ENCODE measurements around the gene LY86. TPM values are rescaled to one million over a fixed set of nuclear protein-coding genes. Genes with fewer than 3 reads are reported as not detected.

LY86 gene
- total RNA-seq, 2 donors from 2014 or later, result 2.3 TPM; not detected in 1

DNA sequence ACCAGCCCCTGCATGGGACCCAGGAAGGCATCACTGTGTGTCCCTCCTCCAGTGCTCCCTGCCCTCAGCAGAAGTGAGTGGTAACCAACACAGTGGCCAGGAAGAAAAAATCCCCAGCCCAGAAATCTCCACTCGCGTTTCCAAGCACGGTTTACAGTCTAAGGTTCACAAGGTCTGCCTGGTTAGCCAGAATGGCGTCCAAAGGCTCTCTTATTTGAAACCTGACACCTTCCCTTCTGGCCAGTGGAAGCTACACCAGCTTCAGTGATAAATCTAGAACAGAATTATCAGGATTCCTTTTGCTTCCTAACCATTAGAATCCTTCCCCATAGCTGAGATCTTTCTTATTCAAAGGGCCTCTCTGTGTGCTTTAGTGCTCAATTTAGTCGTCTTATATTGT is 9.2 kb downstream of the LY86 start:
- Histone ChIP-seq H3K36me3 (replicated peaks in 1 of 2; ENCODE audit: insufficient read depth in 1 of 2, low read depth in 2 of 2) (no peaks in the 10 kb centered on the region), H3K27me3 (no peaks in the 10 kb centered on the region), H3K9me3 (no peaks in the 10 kb centered on the region), H3K4me3 (no peak overlapping the region), H3K4me1 (no peaks in the 10 kb centered on the region), H3K27ac (no peak overlapping the region)
- 37 to 46% methylated on average over 5 of the region's 5 CpGs for WGBS, 2 donors
- TF ChIP-seq, protein P1, sequence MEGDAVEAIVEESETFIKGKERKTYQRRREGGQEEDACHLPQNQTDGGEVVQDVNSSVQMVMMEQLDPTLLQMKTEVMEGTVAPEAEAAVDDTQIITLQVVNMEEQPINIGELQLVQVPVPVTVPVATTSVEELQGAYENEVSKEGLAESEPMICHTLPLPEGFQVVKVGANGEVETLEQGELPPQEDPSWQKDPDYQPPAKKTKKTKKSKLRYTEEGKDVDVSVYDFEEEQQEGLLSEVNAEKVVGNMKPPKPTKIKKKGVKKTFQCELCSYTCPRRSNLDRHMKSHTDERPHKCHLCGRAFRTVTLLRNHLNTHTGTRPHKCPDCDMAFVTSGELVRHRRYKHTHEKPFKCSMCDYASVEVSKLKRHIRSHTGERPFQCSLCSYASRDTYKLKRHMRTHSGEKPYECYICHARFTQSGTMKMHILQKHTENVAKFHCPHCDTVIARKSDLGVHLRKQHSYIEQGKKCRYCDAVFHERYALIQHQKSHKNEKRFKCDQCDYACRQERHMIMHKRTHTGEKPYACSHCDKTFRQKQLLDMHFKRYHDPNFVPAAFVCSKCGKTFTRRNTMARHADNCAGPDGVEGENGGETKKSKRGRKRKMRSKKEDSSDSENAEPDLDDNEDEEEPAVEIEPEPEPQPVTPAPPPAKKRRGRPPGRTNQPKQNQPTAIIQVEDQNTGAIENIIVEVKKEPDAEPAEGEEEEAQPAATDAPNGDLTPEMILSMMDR (IDR thresholded peaks at IDR 0.05), result no peak
- no peak for TF ChIP-seq POLR2A (IDR thresholded peaks at IDR 0.05)
- ATAC-seq (no peak), DNase-seq (no peak)
- intact Hi-C loops (cut with DNase I), result no loop called here

DNA sequence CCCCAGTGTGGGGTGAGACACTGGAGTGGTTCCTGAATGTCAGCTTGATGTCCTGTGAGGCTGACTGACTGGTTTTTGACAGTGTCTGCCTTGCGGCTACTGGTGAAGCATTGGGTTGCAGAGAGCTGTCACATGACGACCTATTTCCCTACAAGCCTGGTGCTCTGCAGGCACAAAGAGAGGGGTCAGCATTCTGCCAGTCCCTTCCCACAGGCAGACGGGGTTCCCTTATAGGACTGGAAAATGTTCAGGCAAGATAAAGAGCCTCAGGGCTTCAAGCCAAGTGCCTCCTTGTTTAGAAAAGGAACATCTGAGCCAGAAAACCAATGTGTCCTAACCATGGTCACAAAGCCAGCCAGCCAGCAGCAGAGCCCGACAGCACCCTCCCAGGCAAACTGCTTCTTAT is 11.0 kb downstream of the LY86 start:
- no peaks in the 10 kb centered on the region for H3K27me3 ChIP-seq
- H3K4me1 ChIP-seq, result no peaks in the 10 kb centered on the region
- DNase-seq, result peak in 1 of 4 donors; percentile 67
- TF ChIP-seq, protein P1 (IDR thresholded peaks at IDR 0.05), result no peak
- TF ChIP-seq POLR2A (IDR thresholded peaks at IDR 0.05), result no peak
- intact Hi-C loops (cut with DNase I), result no loop called here
- H3K4me3 ChIP-seq, result no peak overlapping the region
- H3K27ac ChIP-seq, result no peak overlapping the region
- H3K9me3 ChIP-seq, result no peaks in the 10 kb centered on the region
- no peak for ATAC-seq
- H3K36me3 ChIP-seq (replicated peaks in 1 of 2; ENCODE audit: insufficient read depth in 1 of 2, low read depth in 2 of 2), result no peaks in the 10 kb centered on the region
- 51 to 75% methylated on average over 3 to 4 of the region's 4 CpGs for WGBS, 2 donors

- DNase-seq (no peak), ATAC-seq (no peak)
- whole genome bisulfite sequencing, 2 donors, result 61 to 75% methylated on average over 4 of the region's 4 CpGs
Observed at GRCh38 chr6:6600875-6601274, 12.4 kb downstream of the LY86 start.

GRCh38 chr6:6602262-6602661 is 13.7 kb downstream of the LY86 start:
- intact Hi-C loops (cut with DNase I), result no loop called here
- no peak for DNase-seq
- no peaks in the 10 kb centered on the region for H3K4me1 ChIP-seq
- no peak overlapping the region for H3K4me3 ChIP-seq
- TF ChIP-seq, protein P1 (IDR thresholded peaks at IDR 0.05), result no peak
- H3K9me3 ChIP-seq, result no peaks in the 10 kb centered on the region
- H3K27ac ChIP-seq, result no peak overlapping the region
- 86 to 95% methylated on average over 5 of the region's 5 CpGs for WGBS, 2 donors
- no peaks in the 10 kb centered on the region for H3K36me3 ChIP-seq (replicated peaks in 1 of 2; ENCODE audit: insufficient read depth in 1 of 2, low read depth in 2 of 2)
- no peaks in the 10 kb centered on the region for H3K27me3 ChIP-seq
- ATAC-seq, result no peak

More at GRCh38 chr6:6600875-6601274, 12.4 kb downstream of the LY86 start:
- no peak for TF ChIP-seq POLR2A (IDR thresholded peaks at IDR 0.05)
- TF ChIP-seq, protein P1 (IDR thresholded peaks at IDR 0.05), result no peak
- Histone ChIP-seq H3K4me1 (no peaks in the 10 kb centered on the region), H3K27me3 (no peaks in the 10 kb centered on the region), H3K36me3 (replicated peaks in 1 of 2; ENCODE audit: insufficient read depth in 1 of 2, low read depth in 2 of 2) (no peaks in the 10 kb centered on the region), H3K4me3 (no peak overlapping the region), H3K27ac (no peak overlapping the region), H3K9me3 (no peaks in the 10 kb centered on the region)
- intact Hi-C loops (cut with DNase I), result no loop called here

DNA sequence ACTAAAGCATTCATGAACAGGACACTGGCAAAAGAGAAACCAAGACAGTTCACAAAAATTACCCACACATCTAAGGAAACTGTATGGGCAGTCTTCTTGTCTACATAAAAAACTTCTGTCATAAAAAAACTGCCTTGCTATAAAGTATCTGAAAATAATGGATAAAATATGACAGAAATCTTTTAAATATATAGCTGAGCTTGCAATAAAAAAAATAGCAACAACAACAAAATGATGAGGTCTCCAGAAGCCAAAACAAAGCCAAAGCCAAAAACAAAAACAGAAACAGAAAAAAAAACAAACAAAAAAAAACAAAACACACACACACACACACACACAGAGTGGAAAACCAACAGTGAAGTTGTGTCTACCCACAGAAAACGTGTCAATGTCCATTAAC is 14.8 kb downstream of the LY86 start:
- TF ChIP-seq, protein P1 (IDR thresholded peaks at IDR 0.05), result no peak
- no peak for TF ChIP-seq POLR2A (IDR thresholded peaks at IDR 0.05)
- no peaks in the 10 kb centered on the region for H3K36me3 ChIP-seq (replicated peaks in 1 of 2; ENCODE audit: insufficient read depth in 1 of 2, low read depth in 2 of 2)
- no peak overlapping the region for H3K27ac ChIP-seq
- H3K9me3 ChIP-seq, result no peaks in the 10 kb centered on the region
- WGBS, 2 donors, result 67 to 79% methylated on average over 1 of the region's 1 CpG
- intact Hi-C loops (cut with DNase I), result no loop called here
- no peak for DNase-seq
- H3K4me3 ChIP-seq, result no peak overlapping the region
- H3K27me3 ChIP-seq, result no peaks in the 10 kb centered on the region
- no peaks in the 10 kb centered on the region for H3K4me1 ChIP-seq
- no peak for ATAC-seq
